Measurements from ENCODE around the gene TRANK1. TPM values are rescaled to one million over a fixed set of nuclear protein-coding genes. Genes with fewer than 3 reads are reported as not detected.
"Not testable (repeated sequence)": the region's sequence is repeated elsewhere in the genome, so short reads cannot be mapped to it uniquely, and the experiment has no call there.

TRANK1 gene
- total RNA-seq, 4 donors from 2014 or later: 7.3 to 9.6 (median 8.2) TPM

DNA sequence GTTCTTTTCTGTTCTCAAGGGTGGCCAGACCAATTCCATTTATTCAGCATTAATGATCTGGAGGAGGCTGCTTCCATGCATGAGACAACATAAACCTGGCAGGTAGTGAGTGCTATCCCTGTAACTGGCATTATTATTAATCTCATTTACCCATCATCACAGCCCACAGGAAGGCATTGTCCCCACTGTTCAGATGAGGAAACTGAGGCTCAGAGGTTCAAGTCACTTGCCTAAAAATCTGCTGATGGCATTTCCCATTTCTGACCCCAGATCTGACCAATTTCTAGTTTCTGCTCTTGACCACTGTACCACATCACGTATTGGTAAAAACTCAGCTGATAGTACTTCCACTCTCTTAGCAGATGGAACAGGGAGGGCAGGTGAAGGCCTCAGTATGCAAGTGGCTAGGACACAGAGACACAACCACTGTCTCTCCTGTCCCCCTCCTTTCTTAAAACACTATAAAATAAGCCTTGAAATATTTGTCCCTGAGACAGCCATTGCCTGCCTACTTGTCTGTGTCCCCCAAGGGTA lies 36.1 kb downstream of the TRANK1 start:
- no peak for DNase-seq (ENCODE audit: extremely low spot score)
- no peaks in the 10 kb centered on the region for H3K9me3 ChIP-seq
- peak overlapping the region; percentile 36 to 70 (median 69) for H3K27ac ChIP-seq (replicated peaks in 1 of 4)
- H3K27me3 ChIP-seq: no peaks in the 10 kb centered on the region
- no peaks in the 10 kb centered on the region for H3K36me3 ChIP-seq
- 83% methylated on average over 1 of the region's 1 CpG for WGBS
- intact Hi-C loops (cut with DNase I): no loop called here
- peaks cover 0 to 26% (median 12%) of the 10 kb centered on the region in 4 donors for H3K4me1 ChIP-seq
- peak overlapping the region; percentile 44 to 59 (median 50) for H3K4me3 ChIP-seq
- TF ChIP-seq, protein P1, sequence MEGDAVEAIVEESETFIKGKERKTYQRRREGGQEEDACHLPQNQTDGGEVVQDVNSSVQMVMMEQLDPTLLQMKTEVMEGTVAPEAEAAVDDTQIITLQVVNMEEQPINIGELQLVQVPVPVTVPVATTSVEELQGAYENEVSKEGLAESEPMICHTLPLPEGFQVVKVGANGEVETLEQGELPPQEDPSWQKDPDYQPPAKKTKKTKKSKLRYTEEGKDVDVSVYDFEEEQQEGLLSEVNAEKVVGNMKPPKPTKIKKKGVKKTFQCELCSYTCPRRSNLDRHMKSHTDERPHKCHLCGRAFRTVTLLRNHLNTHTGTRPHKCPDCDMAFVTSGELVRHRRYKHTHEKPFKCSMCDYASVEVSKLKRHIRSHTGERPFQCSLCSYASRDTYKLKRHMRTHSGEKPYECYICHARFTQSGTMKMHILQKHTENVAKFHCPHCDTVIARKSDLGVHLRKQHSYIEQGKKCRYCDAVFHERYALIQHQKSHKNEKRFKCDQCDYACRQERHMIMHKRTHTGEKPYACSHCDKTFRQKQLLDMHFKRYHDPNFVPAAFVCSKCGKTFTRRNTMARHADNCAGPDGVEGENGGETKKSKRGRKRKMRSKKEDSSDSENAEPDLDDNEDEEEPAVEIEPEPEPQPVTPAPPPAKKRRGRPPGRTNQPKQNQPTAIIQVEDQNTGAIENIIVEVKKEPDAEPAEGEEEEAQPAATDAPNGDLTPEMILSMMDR (IDR thresholded peaks at IDR 0.05): no peak
- TF ChIP-seq POLR2A (IDR thresholded peaks at IDR 0.05; ENCODE audit: low read depth) (no peak), POLR2AphosphoS5 (IDR thresholded peaks at IDR 0.05) (no peak), EP300 (IDR thresholded peaks at IDR 0.05) (no peak)

DNA sequence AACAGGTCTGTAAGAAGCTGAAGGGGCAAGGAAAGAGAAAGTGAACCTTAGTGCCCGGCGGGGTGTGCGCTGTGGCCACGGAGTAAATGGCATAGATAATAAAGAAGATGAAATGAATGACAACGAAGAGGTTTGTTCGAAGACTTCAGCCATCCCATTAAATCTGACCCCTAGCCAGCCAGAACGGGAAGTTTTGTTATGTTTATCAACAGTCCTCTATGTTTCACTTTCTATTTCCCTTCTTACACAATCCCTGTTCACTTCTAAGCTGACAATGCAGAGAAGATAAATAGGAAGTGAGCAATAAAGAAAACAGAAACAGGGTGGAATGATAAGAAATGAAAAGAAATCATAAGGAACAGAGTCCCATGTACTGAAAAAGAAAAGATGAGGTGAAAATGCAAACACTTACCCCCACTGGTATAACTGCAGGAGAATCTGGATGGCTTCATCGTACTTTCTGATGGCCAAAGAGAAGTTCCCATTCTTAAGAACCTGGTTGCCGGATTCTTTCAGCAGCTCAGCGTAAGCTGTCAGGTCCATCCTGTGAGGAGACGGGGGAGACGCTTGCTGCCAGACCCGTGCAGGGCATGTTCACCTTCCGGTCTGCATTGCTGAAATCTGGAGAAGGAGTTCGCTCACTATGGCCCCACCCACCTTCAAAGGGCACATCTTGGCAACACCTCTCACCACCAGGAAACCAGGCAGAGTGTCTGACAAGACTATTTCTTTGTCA lies 36.8 kb downstream of the TRANK1 start:
- no peak for TF ChIP-seq EP300 (IDR thresholded peaks at IDR 0.05)
- TF ChIP-seq POLR2AphosphoS5 (IDR thresholded peaks at IDR 0.05): peak in 1 of 2 donors; percentile 6
- no peaks in the 10 kb centered on the region for H3K9me3 ChIP-seq
- WGBS: 47% methylated on average over 15 of the region's 15 CpGs
- intact Hi-C loops (cut with DNase I): no loop called here
- H3K27me3 ChIP-seq: no peaks in the 10 kb centered on the region
- peak overlapping the region; percentile 36 to 70 (median 69) for H3K27ac ChIP-seq (replicated peaks in 1 of 4)
- H3K4me1 ChIP-seq: peaks cover 0 to 26% (median 12%) of the 10 kb centered on the region in 4 donors
- no peak for DNase-seq (ENCODE audit: extremely low spot score)
- H3K36me3 ChIP-seq: no peaks in the 10 kb centered on the region
- H3K4me3 ChIP-seq: peak overlapping the region; percentile 44 to 59 (median 50)

DNA sequence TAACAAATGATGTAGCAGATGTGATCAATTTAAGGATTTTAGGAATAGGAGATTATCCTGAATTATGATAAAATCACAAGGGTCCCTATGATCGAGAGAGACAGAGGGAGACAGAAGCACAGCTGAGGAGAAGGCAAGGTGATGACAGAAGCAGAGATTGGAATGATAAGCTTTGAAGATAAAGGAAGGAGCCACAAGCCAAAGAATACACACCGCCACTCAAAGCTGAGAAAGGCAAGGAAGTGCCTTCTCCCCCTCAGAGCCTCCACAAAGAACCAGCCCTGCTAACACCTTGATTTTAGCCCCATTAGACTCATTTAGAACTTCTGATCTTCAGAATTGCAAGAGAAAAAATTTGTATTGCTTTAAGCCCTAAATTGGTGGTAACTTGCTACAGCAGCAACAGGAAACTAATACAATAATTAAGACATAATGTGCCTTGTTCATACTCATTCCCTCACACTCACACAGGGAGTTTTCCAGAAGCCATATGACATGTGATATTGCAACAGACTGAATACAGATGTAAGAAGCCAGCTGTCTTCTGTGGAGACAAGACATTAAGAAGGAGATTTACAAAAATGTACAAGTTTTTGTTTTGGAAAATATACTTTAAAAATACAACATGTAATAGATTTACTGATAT lies 38.2 kb downstream of the TRANK1 start:
- intact Hi-C loops (cut with DNase I): no loop called here
- no peak overlapping the region for H3K27ac ChIP-seq (replicated peaks in 1 of 4)
- TF ChIP-seq POLR2A (IDR thresholded peaks at IDR 0.05; ENCODE audit: low read depth) (no peak), EP300 (IDR thresholded peaks at IDR 0.05) (no peak), POLR2AphosphoS5 (IDR thresholded peaks at IDR 0.05) (no peak)
- TF ChIP-seq, protein P1 (IDR thresholded peaks at IDR 0.05): no peak
- no peaks in the 10 kb centered on the region for H3K9me3 ChIP-seq
- no peak overlapping the region for H3K4me3 ChIP-seq
- no peaks in the 10 kb centered on the region for H3K27me3 ChIP-seq
- no peak for DNase-seq (ENCODE audit: extremely low spot score)
- WGBS: 83% methylated on average over 2 of the region's 2 CpGs
- peaks cover 0 to 16% (median 8%) of the 10 kb centered on the region in 4 donors for H3K4me1 ChIP-seq
- H3K36me3 ChIP-seq: peaks cover 0 to 12% (median 3%) of the 10 kb centered on the region in 4 donors

DNA sequence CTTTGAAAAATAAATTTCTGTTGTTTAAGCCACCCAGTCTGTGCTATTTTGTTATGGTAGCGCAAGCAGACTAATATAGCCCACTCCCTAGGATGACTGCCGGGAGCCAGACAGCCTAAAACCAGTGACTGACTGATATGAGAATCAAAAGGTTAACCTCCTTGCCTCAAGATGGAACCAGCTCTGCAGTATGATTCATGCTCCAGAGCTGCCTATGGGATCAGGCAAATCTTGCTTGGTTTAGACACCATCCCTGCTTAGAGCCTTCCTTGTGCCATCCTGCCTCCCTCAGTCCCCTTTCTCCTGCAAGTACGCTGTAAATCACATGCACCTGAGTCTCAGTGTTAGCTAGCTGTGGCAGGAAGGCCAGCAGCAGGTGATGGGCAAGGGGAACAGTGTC lies 39.3 kb downstream of the TRANK1 start:
- Histone ChIP-seq H3K9me3 (no peaks in the 10 kb centered on the region), H3K27me3 (no peaks in the 10 kb centered on the region), H3K36me3 (peaks cover 0 to 14% (median 3%) of the 10 kb centered on the region in 4 donors), H3K4me3 (no peak overlapping the region), H3K4me1 (peaks cover 0 to 16% (median 8%) of the 10 kb centered on the region in 4 donors), H3K27ac (replicated peaks in 1 of 4) (no peak overlapping the region)
- TF ChIP-seq POLR2AphosphoS5 (IDR thresholded peaks at IDR 0.05) (no peak), EP300 (IDR thresholded peaks at IDR 0.05) (no peak)
- 97% methylated on average over 3 of the region's 3 CpGs for WGBS
- no peak for DNase-seq (ENCODE audit: extremely low spot score)
- intact Hi-C loops (cut with DNase I): no loop called here

DNA sequence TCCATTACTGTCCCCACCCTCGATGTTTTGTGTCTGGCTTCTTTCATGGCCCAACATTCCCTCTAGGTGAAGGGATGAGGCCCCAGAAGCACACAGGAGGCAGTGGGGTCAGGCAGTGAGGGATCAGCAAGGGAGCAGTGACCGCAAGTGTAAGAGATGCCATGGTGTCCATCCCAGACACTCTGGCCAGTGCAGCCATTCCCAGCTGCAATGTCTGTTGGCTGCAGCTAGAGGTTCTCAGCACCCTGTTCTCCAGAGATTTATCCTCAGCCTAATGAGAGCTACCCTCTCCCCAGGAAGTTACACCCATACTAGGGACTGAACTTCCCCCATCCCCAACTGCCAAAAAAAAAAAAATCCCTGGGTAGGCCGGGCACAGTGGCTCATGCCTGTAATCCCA lies 40.2 kb downstream of the TRANK1 start:
- DNase-seq (ENCODE audit: extremely low spot score): no peak
- no peak overlapping the region for H3K27ac ChIP-seq (replicated peaks in 1 of 4)
- H3K9me3 ChIP-seq: no peaks in the 10 kb centered on the region
- 68% methylated on average over 3 of the region's 3 CpGs for WGBS
- TF ChIP-seq EP300 (IDR thresholded peaks at IDR 0.05): no peak
- TF ChIP-seq POLR2A (IDR thresholded peaks at IDR 0.05; ENCODE audit: low read depth): no peak
- TF ChIP-seq, protein P1 (IDR thresholded peaks at IDR 0.05): peak in 1 of 3 experiments; percentile 32
- TF ChIP-seq POLR2AphosphoS5 (IDR thresholded peaks at IDR 0.05): no peak
- no peak overlapping the region for H3K4me3 ChIP-seq
- intact Hi-C loops (cut with DNase I): no loop called here
- H3K4me1 ChIP-seq: peaks cover 0 to 16% (median 8%) of the 10 kb centered on the region in 4 donors
- H3K36me3 ChIP-seq: peaks cover 0 to 18% (median 3%) of the 10 kb centered on the region in 4 donors
- no peaks in the 10 kb centered on the region for H3K27me3 ChIP-seq

DNA sequence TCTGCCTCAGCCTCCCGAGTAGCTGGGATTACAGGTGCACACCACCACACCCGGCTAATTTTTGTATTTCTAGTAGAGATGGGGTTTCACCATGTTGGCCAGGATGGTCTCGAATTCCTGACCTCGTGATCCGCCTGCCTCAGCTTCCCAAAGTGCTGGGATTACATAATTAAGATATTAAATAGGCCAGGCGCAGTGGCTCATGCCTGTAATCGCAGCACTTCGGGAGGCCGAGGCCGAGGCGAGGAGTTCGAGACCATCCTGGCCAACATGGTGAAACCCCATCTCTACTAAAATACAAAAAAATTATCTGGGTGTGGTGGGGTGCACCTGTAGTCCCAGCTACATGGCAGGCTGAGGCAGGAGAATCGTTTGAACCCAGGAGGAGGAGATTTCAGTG lies 40.8 kb downstream of the TRANK1 start:
- WGBS: 91% methylated on average over 13 of the region's 13 CpGs
- DNase-seq (ENCODE audit: extremely low spot score); H3K27me3 ChIP-seq; H3K27ac ChIP-seq (replicated peaks in 1 of 4); H3K4me3 ChIP-seq; intact Hi-C loops (cut with DNase I); H3K9me3 ChIP-seq: not testable (repeated sequence)
- Histone ChIP-seq H3K4me1 (peaks cover 0 to 16% (median 8%) of the 10 kb centered on the region in 4 donors), H3K36me3 (peaks cover 1 to 24% (median 6%) of the 10 kb centered on the region in 4 donors)

Data from esophagus muscularis mucosa (tissue), 4 donors.